Epithelial cell of esophagus (primary cell): ENCODE data around the gene AHI1.

Experiments used
- DNase-seq: peaks from one replicate; pipeline ENCODE4 v3.0.0; 2010; ENCODE audit warnings: low read depth
- H3K4me3 ChIP-seq: 2 replicates; pipeline ENCODE4 v1.5.1; 2011; ENCODE audit warnings: mild to moderate bottlenecking, low read length, control low read depth
- CTCF ChIP-seq: IDR thresholded peaks from 2 replicates; pipeline ENCODE4 v1.5.1; 2011; ENCODE audit warnings: low read depth, mild to moderate bottlenecking, low read length, control low read depth, inconsistent platforms; ENCODE audit not compliant: insufficient read depth; ENCODE audit errors: missing control alignments

Gene AHI1

DNA sequence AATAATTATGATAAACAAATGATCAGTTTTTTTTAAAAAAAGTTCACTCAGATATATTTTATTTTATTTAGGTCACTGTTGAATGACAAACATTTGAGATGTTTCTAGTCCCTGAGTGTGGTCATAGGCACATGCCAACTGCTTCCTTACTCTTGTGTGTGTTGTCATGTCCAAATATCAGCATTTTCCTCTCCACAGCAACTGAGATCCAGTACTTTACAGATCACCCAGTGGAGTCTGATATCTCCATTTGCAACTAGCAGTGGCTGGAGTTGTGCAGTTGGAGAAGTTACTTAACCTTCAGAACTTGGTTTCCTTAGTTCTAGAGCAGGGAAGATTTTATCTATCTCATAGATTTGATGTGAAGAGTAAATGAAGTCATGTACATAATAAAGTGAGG lies 215.1 kb downstream of the AHI1 start:
- no peak for TF ChIP-seq CTCF
- no peak for DNase-seq

DNA sequence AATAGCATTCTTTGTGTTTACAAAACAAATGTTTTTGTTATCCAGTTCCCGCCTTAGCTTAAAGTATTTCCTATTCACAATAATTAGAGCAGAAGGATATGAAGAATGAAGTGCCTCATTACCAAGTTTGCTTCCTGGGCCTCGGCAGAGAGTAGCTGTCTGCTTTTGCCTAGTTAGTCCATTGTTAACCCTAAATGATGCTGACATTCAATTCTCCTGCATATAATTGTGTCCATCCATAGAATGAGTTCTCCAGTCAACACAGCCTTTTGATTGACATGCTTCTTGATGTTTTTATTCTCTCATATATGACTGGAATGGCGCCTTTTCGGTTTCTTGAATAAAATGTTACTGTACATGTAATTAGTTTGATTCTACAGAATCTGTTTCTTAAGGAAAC lies 215.6 kb downstream of the AHI1 start:
- no peak overlapping the region for H3K4me3 ChIP-seq
- DNase-seq: no peak
- no peak for TF ChIP-seq CTCF

More for the DNA sequence above, 215.1 kb downstream of the AHI1 start:
- H3K4me3 ChIP-seq: no peak overlapping the region

DNA sequence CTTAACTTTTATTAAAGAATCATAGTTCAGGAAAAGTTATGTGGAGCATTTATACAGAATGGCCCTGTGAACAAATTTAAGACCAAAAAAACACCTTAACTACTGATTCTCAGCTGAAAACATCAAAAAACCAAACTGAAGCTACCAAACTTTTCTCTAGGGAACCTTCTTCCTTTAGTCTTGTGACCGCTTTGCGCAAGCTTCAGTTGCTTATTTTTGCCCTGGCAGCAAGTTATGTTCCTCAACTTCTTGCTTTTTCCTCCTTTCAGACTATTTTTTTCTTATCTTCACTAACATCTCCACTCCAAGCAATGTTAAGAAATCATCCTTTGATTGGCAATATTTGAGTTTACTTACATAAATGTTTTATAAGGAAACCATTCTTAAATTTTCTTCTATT lies 216.3 kb downstream of the AHI1 start:
- no peak for DNase-seq

GRCh38 chr6:135280375-135281136 lies 217.0 kb downstream of the AHI1 start:
- DNase-seq: no peak
- no peak overlapping the region for H3K4me3 ChIP-seq
- TF ChIP-seq CTCF: no peak

More for the DNA sequence above, 216.3 kb downstream of the AHI1 start:
- H3K4me3 ChIP-seq: no peak overlapping the region
- no peak for TF ChIP-seq CTCF

GRCh38 chr6:135277422-135277821 lies 220.1 kb downstream of the AHI1 start:
- H3K4me3 ChIP-seq: no peak overlapping the region
- TF ChIP-seq CTCF: no peak
- DNase-seq: no peak

- no peak overlapping the region for H3K4me3 ChIP-seq
- DNase-seq: no peak
- no peak for TF ChIP-seq CTCF
Measured at GRCh38 chr6:135274561-135275293, 222.8 kb downstream of the AHI1 start.
